K562 (cell line): ENCODE measurements around the gene SSU72. TPM values are rescaled to one million over a fixed set of nuclear protein-coding genes. Genes with fewer than 3 reads are reported as not detected.

Source experiments
- DIDO1 ChIP-seq: fragments of 450-650 bp; IDR thresholded peaks from 2 replicates; pipeline ENCODE4 v1.6.1; 2016; ENCODE audit warnings: low read depth, missing biosample characterization, missing genetic modification characterization
- E2F4 ChIP-seq: sonication (generic); formaldehyde crosslinking; IDR thresholded peaks from 2 replicates; pipeline ENCODE4 v1.8.0; 2022; ENCODE audit warnings: mild to moderate bottlenecking, low read depth, missing genetic modification reagents
- FOXJ2 ChIP-seq: fragments of 200-800 bp; sonication (Bioruptor generic); IDR thresholded peaks from 2 replicates; pipeline ENCODE4 v1.6.1; 2016; ENCODE audit warnings: missing genetic modification characterization, missing compliant biosample characterization
- L3MBTL2 ChIP-seq: fragments of 450-650 bp; IDR thresholded peaks from 2 replicates; pipeline ENCODE4 v1.6.1; 2016; ENCODE audit warnings: mild to moderate bottlenecking, moderate library complexity
- MAFK ChIP-seq: IDR thresholded peaks from 2 replicates; pipeline ENCODE4 v1.6.1; 2011; ENCODE audit warnings: low read length, improper control_type of control experiment
- PHB ChIP-seq: fragments of 250-450 bp; sonication (Bioruptor Pico); IDR thresholded peaks from 2 replicates; pipeline ENCODE4 v1.5.0; 2021
- PML ChIP-seq: IDR thresholded peaks from 2 replicates; pipeline ENCODE4 v1.6.1; 2012; ENCODE audit warnings: low read length, inconsistent platforms
- POLR2H ChIP-seq: IDR thresholded peaks from 2 replicates; pipeline ENCODE4 v1.6.1; 2016; ENCODE audit warnings: missing genetic modification characterization, low read depth, mild to moderate bottlenecking, control low read depth, missing compliant biosample characterization, moderate library complexity
- SLC30A9 ChIP-seq: fragments of 250-450 bp; sonication (Bioruptor Pico); IDR thresholded peaks from 2 replicates; pipeline ENCODE4 v1.8.0; 2022; ENCODE audit warnings: mild to moderate bottlenecking, moderate library complexity
- TOE1 ChIP-seq, 2 experiments: fragments of 450-650 bp in 1 of 2; sonication (generic) in 1 of 2; formaldehyde crosslinking in 1 of 2; IDR thresholded peaks; 2 replicates each; pipeline versions ENCODE4 v1.7.1 to v1.8.0; 2016 to 2022; ENCODE audit warnings: borderline replicate concordance in 2 of 2, mild to moderate bottlenecking in 2 of 2, antibody characterized with exemption in 1 of 2, inconsistent platforms in 1 of 2, low read depth in 1 of 2, missing genetic modification reagents in 1 of 2, moderate library complexity in 1 of 2
- ZFX ChIP-seq: sonication (generic); formaldehyde crosslinking; IDR thresholded peaks from 2 replicates; pipeline ENCODE4 v1.8.0; 2022; ENCODE audit warnings: mild to moderate bottlenecking, missing genetic modification reagents, moderate library complexity
- ZNF324 ChIP-seq: fragments of 250-450 bp; sonication (Bioruptor Pico); IDR thresholded peaks from 2 replicates; pipeline ENCODE4 v1.4.0; 2020; ENCODE audit warnings: mild to moderate bottlenecking
- polyA plus RNA-seq, 8 experiments: library from polyadenylated mRNA; depleted of rRNA in 4 of 8; stranded (reverse) in 5 of 8; unstranded in 3 of 8; fragments of >200 nt; fragmentation: Nextera tagmentation in 2 of 8; fragmentation: Illumina TruSeq in 1 of 8; extraction: Ambion mirVana in 2 of 8; extraction: Trizol in 1 of 8; gene quantifications; 2 replicates each; pipeline versions ENCODE4 v1.2.1 to v1.2.3, GENCODE V29; 2011 to 2014; ENCODE audit warnings: inconsistent platforms in 1 of 8, missing spikeins in 1 of 8
- total RNA-seq, 7 experiments: library from RNA; depleted of rRNA in 6 of 7; stranded (reverse); fragments of >200 nt in 6 of 7; fragmentation: Illumina TruSeq in 2 of 7; extraction: Trizol in 2 of 7; gene quantifications; 2 replicates each; pipeline versions ENCODE4 v1.2.1 to v1.2.3, GENCODE V29; 2011 to 2021; ENCODE audit warnings: low replicate concordance in 1 of 7
- TF ChIP-seq, protein P1 (sequence below): fragments of 200-800 bp; sonication (Bioruptor generic); IDR thresholded peaks from 2 replicates; pipeline ENCODE4 v1.6.1; 2016; ENCODE audit warnings: missing genetic modification characterization, missing compliant biosample characterization
- TF ChIP-seq, protein P2 (sequence below): fragments of 250-450 bp; sonication (Bioruptor Pico); IDR thresholded peaks from 2 replicates; pipeline ENCODE4 v1.9.0; 2021; ENCODE audit warnings: mild to moderate bottlenecking, inconsistent platforms
- TF ChIP-seq, protein P3 (sequence below): fragments of 450-650 bp; formaldehyde crosslinking; IDR thresholded peaks from 2 replicates; pipeline ENCODE4 v1.4.0; 2022; ENCODE audit warnings: mild to moderate bottlenecking, moderate library complexity

The SSU72 gene
- total and polyA plus RNA-seq, 9 of the 15 experiments (the other 6 are each of a cell fraction or from before 2014, with no cell fraction given) = 70.8 to 201 (median 94.6) TPM

DNA sequence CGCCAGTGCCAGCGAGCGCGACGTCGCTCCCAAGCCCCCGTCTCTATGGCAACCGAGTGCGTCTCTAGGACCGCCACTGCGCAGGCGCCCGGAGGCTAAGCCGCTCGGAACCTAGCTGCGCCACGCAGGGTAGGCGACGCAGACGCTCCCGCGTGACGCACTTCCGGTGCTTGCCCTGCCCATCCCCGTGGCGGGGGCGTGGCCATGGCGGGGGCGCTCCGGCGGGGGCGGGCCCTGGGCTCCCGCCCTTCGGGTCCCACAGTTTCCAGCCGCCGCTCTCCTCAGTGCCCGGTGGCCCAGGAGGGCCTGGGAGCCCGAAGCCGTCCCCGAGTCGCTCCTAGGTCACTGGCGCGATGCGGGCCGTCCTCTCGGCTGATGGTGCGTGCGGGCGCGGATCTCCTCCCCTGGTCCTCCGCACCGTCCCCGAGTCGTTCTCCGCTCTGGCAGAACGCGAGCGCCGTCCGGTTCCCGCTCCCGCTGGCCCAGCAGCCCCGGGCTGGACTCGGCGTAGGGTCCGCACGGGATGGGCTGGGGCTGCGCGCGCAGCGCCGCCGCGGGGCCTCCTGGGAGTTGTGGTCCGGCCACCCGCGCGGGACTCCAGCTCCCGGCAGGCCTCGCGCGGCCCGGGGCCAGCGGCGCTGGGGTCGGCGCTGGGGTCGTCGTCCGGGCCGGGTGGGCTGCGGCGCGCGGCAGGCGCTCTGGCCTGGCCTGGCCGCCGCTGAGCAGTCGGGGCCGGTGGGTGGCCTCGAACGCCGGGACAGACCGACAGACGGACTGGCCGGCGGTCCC, 40.8 kb upstream of the SSU72 start, which contains the start of gene MIB2 (continued):
- TF ChIP-seq, protein P1, sequence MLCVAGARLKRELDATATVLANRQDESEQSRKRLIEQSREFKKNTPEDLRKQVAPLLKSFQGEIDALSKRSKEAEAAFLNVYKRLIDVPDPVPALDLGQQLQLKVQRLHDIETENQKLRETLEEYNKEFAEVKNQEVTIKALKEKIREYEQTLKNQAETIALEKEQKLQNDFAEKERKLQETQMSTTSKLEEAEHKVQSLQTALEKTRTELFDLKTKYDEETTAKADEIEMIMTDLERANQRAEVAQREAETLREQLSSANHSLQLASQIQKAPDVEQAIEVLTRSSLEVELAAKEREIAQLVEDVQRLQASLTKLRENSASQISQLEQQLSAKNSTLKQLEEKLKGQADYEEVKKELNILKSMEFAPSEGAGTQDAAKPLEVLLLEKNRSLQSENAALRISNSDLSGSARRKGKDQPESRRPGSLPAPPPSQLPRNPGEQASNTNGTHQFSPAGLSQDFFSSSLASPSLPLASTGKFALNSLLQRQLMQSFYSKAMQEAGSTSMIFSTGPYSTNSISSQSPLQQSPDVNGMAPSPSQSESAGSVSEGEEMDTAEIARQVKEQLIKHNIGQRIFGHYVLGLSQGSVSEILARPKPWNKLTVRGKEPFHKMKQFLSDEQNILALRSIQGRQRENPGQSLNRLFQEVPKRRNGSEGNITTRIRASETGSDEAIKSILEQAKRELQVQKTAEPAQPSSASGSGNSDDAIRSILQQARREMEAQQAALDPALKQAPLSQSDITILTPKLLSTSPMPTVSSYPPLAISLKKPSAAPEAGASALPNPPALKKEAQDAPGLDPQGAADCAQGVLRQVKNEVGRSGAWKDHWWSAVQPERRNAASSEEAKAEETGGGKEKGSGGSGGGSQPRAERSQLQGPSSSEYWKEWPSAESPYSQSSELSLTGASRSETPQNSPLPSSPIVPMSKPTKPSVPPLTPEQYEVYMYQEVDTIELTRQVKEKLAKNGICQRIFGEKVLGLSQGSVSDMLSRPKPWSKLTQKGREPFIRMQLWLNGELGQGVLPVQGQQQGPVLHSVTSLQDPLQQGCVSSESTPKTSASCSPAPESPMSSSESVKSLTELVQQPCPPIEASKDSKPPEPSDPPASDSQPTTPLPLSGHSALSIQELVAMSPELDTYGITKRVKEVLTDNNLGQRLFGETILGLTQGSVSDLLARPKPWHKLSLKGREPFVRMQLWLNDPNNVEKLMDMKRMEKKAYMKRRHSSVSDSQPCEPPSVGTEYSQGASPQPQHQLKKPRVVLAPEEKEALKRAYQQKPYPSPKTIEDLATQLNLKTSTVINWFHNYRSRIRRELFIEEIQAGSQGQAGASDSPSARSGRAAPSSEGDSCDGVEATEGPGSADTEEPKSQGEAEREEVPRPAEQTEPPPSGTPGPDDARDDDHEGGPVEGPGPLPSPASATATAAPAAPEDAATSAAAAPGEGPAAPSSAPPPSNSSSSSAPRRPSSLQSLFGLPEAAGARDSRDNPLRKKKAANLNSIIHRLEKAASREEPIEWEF (CRISPR knock-in tag) = no peak
- TF ChIP-seq ZNF324 (CRISPR knock-in tag) (no peak), TOE1 (IDR thresholded peaks at IDR 0.05; ENCODE audit: borderline replicate concordance) (peak; percentile 71; the same call in 1 of the 2 replicates), TOE1 (CRISPR knock-in tag; IDR thresholded peaks at IDR 0.05; ENCODE audit: borderline replicate concordance, low read depth) (no peak), L3MBTL2 (peak; percentile 62), MAFK (no peak), POLR2H (tag) (no peak), DIDO1 (no peak), E2F4 (CRISPR knock-in tag) (no peak), PML (peak; percentile 86), PHB (CRISPR knock-in tag) (0 out of 2 replicates have a peak, but pooled peaks have one; percentile 15), FOXJ2 (tag) (peak; percentile 47; the same call in 1 of the 2 replicates), SLC30A9 (no peak), ZFX (CRISPR knock-in tag) (peak; percentile 96)
- TF ChIP-seq, protein P2, sequence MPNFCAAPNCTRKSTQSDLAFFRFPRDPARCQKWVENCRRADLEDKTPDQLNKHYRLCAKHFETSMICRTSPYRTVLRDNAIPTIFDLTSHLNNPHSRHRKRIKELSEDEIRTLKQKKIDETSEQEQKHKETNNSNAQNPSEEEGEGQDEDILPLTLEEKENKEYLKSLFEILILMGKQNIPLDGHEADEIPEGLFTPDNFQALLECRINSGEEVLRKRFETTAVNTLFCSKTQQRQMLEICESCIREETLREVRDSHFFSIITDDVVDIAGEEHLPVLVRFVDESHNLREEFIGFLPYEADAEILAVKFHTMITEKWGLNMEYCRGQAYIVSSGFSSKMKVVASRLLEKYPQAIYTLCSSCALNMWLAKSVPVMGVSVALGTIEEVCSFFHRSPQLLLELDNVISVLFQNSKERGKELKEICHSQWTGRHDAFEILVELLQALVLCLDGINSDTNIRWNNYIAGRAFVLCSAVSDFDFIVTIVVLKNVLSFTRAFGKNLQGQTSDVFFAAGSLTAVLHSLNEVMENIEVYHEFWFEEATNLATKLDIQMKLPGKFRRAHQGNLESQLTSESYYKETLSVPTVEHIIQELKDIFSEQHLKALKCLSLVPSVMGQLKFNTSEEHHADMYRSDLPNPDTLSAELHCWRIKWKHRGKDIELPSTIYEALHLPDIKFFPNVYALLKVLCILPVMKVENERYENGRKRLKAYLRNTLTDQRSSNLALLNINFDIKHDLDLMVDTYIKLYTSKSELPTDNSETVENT (CRISPR knock-in tag) = peak; percentile 93
- TF ChIP-seq, protein P3, sequence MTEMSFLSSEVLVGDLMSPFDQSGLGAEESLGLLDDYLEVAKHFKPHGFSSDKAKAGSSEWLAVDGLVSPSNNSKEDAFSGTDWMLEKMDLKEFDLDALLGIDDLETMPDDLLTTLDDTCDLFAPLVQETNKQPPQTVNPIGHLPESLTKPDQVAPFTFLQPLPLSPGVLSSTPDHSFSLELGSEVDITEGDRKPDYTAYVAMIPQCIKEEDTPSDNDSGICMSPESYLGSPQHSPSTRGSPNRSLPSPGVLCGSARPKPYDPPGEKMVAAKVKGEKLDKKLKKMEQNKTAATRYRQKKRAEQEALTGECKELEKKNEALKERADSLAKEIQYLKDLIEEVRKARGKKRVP = no peak
